ENCODE data around the gene PDX1.

GRCh38 chr13:27966641-27967202, 46.9 kb downstream of the PDX1 start:
- TF ChIP-seq EP300 (conservative IDR thresholded peaks at IDR 0.05; ENCODE audit: poor library complexity, severe bottlenecking) (no peak), TAF1 (IDR thresholded peaks at IDR 0.05; ENCODE audit: low read depth) (no peak), RAD21 (conservative IDR thresholded peaks at IDR 0.05) (no peak), MXI1 (conservative IDR thresholded peaks at IDR 0.05; ENCODE audit: poor library complexity, severe bottlenecking) (no peak)
- TF ChIP-seq, protein P1, sequence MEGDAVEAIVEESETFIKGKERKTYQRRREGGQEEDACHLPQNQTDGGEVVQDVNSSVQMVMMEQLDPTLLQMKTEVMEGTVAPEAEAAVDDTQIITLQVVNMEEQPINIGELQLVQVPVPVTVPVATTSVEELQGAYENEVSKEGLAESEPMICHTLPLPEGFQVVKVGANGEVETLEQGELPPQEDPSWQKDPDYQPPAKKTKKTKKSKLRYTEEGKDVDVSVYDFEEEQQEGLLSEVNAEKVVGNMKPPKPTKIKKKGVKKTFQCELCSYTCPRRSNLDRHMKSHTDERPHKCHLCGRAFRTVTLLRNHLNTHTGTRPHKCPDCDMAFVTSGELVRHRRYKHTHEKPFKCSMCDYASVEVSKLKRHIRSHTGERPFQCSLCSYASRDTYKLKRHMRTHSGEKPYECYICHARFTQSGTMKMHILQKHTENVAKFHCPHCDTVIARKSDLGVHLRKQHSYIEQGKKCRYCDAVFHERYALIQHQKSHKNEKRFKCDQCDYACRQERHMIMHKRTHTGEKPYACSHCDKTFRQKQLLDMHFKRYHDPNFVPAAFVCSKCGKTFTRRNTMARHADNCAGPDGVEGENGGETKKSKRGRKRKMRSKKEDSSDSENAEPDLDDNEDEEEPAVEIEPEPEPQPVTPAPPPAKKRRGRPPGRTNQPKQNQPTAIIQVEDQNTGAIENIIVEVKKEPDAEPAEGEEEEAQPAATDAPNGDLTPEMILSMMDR (IDR thresholded peaks at IDR 0.05; ENCODE audit: poor library complexity, severe bottlenecking), result no peak
